ENCODE results near the gene STAG1.

STAG1 gene

GRCh38 chr3:136300444-136300843 is 451.7 kb downstream of the STAG1 start:
- no peak for DNase-seq

GRCh38 chr3:136297826-136298225 is 454.4 kb downstream of the STAG1 start:
- no peak for DNase-seq

- DNase-seq = no peak
Observed at GRCh38 chr3:136296960-136297359, 455.2 kb downstream of the STAG1 start.

DNA sequence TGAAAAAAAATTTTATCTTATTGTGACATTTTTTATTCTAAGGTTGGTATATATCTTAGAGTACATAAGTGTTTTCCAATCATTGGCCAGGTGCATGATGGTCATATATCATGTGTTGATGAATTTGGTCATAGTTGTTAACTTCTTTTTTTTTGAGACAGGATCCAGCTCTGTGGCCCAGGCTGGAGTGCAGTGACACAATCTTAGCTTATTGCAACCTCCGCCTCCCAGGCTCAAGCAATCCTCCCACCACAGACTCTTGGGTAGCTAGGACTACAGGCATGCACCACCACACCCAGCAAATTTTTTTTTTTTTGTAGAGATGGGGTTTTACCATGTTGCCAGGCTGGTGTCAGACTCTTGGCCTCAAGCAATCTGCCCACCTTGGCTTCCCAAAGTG is 458.0 kb downstream of the STAG1 start:
- no peak for DNase-seq

GRCh38 chr3:136293279-136293678 is 458.9 kb downstream of the STAG1 start:
- no peak for DNase-seq

GRCh38 chr3:136292500-136292899 is 459.7 kb downstream of the STAG1 start:
- no peak for DNase-seq

DNA sequence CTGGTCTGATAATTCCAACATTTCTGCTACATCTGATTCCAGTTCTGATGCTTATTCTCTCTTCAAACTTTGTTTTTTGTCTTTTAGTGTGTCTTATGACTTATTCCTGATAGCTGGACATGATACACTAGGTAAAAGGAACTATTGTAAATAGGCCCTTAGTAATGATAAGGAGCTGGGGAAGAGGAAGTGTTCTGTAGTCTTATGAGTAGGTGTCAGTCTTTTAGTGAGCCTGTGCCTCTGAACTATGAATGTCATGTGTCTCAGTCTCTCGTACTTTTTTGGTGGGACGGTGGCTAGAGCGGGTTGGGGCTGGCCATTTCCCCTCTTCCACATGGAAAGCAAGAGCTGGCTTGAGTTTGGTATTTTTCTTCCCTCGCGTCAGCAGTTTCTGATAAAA is 460.9 kb downstream of the STAG1 start:
- no peak for DNase-seq
